NCI-H226 (cell line): Measurements from ENCODE around the gene BTBD9.

Source experiments
- DNase-seq: peaks from one replicate; pipeline ENCODE4 v3.0.0-alpha.2; 2015

Gene BTBD9

DNA sequence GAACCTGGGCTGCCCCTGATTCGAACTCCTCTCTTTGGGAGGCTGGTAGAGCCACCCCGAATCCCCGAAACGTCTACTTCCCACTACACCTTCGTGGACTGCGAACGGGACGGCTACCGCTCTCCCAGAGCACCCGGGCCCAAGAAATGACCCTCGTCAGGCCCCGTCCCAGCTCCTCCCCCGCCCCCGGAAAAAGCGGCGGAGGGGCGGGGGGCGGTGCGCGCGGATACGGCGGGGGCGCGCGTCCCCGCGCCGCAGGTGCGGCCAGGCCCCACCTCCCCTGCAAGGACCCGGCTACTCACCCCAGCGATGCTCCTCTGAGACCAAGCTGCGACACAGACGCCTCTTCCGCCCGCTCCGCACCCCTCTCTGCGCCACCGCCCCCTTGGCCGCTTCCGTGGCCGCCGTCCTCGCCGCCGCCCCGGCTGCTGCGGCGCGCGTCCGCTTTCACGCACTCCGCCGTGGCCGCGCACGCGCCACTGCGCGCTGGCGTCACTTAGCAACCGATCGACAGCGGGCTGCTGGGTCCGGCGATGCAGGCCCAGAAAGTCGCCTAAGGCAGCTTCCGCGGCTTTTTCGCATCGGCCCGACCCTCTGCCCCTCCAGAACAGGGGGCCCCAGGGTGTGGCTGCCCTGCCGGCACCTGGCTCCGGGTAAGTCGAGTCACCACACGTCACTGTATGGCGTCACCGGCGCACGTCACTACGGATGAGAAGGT, at the start of gene BTBD9:
Gene BTBD9, minus strand, starts transcription at position 432 of the 718 bp plus-strand sequence.
- peak; percentile 76 for DNase-seq

- DNase-seq: no peak
These were observed 48.9 kb upstream of the BTBD9 start for GRCh38 chr6:38688579-38689087.

DNA sequence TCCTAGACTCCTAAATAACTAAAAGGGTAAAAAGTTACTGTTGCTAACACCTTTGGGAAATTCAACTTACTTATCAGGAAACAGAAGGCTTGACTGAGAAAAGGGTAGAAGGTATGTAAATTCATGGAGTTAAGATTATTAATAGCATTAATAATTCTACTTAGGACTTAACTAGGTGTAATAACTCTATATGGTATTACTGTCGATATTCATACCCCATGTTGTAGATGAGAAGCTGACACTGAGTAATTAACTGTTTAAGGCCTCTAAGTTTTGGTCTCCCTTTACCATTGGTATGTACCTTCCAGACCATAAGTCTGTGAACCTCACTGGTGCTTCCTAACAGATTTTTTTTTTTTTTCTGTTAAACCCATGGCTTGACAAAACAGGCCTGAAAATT, 47.8 kb upstream of the BTBD9 start:
- DNase-seq: no peak

DNA sequence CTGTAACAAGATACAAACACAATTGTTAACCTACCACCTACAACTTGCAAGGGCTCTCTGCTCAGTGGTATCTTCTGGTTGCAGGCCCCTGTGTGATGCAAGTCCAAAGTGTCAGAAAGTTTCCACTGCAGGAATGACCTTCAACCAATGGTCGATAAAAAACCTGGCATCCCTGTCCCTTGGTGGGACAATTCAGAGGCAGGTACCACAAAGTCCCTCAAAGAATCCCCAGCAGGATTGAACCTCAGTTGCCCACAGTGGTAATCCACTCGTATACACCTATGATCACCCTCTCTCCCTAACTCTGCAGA, 47.3 kb upstream of the BTBD9 start:
- no peak for DNase-seq

- DNase-seq: no peak
These were observed 46.7 kb upstream of the BTBD9 start for GRCh38 chr6:38686270-38687042.

DNA sequence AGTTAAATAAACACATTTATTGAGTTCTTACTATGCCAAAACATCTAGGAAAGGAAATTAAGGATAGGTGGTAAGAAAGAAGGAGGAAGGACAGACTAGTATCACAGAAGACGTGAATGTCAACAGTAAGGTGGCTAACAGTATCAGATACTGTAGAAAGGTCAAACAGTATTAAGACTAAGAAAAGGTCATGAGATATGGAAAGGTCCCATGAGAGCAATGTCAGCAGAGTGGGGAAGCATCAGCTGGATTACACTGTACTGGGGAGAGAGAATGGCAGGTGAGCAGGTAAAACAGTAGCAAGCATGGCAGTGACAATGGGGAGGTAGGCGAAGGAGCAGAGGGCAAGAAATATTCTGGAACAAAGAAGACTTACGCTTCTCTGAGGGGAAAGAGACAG, 45.2 kb upstream of the BTBD9 start:
- DNase-seq: no peak

DNA sequence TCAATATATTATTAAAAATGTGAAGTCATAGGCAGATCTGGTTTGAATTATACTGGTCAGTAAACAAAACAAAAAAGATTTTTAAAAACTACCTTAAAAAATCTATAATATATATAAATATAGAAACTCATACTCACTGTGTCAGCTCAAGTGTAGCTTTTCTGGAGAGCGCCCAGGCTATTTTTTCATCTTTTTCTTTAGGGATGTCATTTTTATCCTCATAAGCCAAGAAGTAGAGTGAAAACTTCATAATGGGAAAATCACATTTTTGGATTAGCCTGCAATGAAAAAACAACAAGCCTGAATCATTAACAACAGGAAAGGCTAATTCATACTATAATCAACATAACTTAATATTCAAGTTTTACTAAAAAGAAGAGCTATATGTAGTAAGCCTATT, 44.5 kb upstream of the BTBD9 start:
- DNase-seq: no peak

GRCh38 chr6:38681850-38682249, 42.1 kb upstream of the BTBD9 start:
- no peak for DNase-seq

GRCh38 chr6:38679668-38680067, 39.9 kb upstream of the BTBD9 start:
- no peak for DNase-seq

DNA sequence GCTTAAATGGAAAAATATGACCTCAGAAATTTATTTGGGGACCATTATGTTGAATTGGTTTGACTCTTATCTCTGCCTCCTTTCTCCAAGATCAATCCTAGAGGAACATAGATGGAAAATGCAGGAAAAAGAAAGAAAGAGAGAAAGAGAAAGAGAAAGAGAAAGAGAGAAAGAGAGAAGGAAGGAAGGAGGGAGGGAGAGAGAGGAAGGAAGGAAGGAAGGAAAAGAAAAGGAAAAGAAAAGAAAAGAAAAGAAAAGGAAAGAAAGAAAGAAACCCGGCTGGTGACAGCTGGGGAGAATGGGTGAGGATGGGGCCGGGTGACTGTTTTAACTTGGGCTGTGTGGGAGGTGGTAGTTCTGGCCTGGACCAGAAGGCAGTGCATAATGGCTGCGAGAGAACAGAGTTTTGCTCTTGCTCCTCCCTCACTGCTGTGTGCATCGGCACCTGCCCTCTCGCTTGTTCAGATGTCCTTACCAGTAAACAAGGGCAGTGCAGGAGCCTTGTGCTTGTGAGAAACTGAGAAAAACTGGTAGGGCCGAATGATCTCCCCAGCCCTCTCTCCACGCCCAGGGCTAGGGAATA, 38.5 kb upstream of the BTBD9 start:
- no peak for DNase-seq

DNA sequence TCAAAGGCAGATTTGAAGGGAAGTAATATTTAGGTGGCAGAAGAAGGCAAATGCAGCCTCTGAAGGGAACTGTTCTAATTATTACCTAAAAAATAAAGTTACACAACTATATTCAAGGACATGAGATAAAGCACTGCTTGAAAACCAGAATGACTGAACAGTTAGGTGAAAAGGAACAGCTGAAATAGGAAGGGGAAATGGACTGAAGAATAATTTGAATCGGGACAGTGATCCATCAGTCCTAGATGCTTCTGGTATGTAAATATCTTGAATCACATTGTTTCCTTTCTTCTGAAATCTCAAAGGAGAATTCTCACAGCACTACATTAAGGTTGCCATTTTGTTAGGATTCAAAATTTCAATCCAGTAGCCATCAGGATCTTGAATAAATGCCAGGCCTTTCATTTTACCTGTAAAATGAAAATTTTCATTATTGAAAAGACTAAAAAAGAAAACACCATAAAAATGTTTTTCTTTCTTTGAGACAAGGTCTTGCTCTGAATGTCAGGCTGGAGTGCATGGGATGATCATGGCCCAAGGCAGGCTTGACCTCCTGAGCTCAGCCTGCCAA, 37.3 kb upstream of the BTBD9 start:
- DNase-seq: no peak

DNA sequence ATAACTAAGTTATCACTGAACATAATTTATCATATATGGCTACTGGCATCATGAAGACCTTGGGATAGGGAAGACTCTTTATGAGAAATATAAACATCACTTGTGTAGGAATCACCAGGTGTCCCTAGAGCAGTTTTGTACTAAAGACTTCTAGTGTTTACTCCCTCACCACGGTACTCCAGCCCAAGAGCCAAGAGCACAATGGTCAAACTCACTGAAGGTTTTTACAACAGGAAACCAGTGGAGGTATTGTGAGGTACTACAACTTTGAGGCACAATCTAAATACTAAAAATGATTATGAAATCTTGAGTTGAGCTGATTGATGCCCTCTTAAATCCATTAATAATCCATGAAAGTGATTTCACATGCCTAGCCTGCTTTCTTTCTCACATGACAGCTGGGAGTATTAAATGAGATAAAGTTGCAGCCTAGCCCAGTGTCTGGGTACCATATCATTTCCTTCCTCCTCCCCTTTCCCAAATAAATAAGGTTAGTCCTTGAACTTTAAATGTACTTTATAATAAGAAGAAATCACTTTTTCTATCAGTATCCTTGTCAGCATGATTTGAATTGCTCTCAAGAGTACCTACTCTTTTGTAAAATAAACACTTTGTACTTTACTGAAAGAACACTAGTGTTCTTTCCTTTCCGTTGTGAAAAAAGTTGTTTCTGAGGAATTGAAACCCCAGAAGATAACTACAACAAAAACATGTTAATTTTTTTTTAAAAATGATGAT, 36.7 kb upstream of the BTBD9 start:
- DNase-seq: no peak

DNA sequence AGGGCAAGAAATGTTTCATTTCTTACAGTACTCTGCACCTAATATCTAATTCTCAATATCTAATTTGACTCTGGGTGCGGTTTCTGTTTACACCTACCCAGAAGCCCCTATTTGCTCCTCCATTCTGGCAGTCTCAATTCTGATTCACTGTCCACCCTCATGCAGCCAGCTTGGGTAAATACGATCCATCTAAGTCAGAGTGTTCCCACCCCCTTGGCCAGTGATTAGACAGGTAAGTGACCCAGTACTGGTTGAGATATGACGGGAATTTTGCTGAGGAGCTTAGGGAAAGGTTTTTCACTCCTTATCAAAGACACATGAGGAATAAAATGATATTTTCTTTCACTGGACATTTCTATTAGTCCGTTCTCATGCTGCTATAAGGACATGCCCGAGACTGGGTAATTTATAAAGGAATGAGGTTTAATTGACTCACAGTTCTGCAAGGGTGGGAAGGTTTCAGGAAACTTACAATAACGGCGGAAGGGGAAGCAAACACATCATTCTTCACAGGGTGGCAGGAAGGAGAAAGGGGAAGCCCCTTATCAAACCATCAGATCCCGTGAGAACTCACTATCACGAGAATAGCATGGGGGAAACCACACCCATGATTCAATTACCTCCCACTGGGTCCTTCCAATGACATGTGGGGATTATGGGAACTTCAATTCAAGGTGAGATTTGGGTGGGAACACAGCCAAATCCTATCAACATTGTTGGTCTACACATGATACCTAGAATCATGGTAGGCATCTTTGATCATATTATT, 33.9 kb upstream of the BTBD9 start:
- no peak for DNase-seq

DNA sequence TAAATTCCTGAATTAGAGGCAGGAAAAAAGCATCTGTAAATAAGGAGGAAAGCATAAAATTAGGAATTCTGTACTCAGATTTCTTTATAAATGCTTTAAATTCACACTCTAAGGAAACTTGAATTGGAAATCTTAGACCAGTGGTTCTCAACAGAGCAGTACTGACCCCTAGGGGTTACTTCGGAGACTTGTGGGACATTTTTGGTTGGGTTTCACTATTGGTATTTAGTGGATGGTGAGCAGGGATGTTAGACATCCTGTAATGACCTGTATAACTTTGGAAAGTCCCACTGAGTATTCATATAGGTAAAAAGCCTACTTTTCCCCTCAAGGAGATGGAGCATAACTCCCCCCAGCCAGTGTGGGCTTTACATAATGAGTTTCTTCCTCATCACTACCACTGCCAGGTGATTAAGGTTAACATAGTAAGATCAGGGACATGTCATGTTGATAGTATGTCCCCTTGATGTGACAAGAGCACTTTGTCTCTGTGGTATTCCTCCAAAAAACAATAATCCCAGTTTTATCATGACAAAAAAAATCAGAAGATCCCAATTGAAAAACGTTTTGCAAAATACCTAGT, 32.2 kb upstream of the BTBD9 start:
- peak; percentile 25 for DNase-seq

DNA sequence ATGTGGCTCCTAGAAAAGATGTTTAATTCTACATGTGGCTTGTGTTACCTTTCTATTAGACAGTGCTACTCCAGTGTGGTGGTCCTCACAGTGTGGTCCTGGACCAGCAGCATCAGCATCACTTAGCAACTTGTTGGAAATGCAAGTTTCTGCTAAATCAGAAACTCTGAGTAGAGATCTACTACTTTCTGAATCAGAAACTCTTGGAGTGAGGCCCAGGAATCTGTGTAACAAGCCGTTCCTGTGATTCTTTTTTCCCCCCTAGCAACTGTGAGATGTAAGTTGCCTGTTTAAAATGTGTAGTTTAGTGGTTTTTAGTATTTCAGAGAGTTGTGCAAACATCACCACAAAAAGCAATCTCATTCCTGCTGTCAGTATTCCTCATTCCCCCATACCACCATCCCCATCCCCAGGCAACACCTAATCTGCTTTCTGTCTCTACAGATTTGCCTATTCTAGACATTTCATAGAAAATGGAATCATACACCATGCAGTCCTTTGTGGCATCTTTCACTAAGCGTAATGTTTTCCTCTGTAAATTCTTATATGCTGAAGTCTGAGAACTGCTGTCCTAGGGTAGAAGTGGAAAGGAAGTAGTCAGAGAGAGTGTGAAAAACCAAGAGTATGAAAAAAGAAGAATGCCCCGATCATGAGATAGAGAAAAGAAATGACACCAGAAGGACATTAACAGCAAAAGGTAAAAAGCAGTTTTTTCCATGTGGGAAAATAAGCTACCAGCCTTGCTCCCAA, 18.9 kb upstream of the BTBD9 start:
- DNase-seq: no peak

DNA sequence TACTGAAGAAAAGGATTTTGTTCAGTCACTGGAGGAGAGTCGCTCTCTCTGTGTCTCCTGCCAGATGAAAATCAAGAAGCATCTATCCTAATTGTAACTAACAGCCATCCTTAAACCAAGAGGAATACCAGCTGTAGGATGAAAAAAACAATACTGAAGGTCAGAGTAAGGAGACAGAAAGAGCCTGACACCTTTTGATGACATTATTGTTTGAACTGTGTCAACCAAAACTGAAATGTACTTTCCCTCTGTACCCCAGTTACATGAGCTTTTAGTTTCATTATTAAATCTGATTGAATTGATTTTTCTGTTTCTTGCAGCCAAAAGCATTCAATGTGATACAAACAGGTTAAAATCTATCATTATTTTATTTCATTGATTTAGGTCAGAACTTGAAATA, 17.2 kb upstream of the BTBD9 start:
- DNase-seq: no peak

- DNase-seq: no peak
These were observed 14.5 kb upstream of the BTBD9 start for GRCh38 chr6:38654263-38654662.

DNA sequence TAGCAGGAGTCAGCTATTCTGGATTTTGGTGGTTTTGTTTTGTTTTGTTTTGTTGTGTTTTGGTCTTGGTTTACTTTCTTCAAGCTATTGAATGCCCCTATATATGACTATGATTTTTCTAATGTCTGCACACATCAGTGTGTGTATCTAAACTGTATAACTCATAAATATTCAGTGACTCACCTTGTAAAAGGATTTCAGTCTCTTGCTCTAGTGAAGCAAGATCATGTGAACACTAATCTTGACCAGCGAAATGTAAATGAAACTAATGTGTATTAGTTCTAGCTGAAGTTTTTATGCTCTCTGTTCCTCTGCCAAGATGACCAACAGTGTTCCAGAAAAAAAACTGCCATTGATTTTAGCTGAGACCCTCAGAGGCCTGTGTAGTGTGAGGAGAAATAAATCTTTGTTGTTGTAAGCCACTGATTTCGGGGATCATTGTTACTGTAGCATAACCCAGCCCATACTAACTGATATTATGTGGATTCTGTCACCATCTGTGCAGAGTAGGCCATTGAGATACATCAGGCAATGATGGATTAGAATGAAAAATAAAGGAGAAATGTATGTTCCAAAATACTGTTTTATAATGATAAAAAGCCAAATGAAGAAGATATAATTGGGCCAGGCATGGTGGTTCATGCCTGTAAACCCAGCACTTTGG, 11.5 kb upstream of the BTBD9 start:
- no peak for DNase-seq

GRCh38 chr6:38650207-38650752, 10.6 kb upstream of the BTBD9 start:
- DNase-seq: no peak

GRCh38 chr6:38649744-38650143, 10.0 kb upstream of the BTBD9 start:
- DNase-seq: no peak
